ENCODE measurements around the gene STEAP1.

GRCh38 chr7:90166153-90166552 lies 11.9 kb downstream of the STEAP1 start:
- TF ChIP-seq CTCF (IDR thresholded peaks at IDR 0.05) (no peak), POLR2A (IDR thresholded peaks at IDR 0.05) (no peak)
